Mucosa of descending colon (tissue), 3 donors: ENCODE data around the gene KCTD10. TPM values are rescaled to one million over a fixed set of nuclear protein-coding genes. Genes with fewer than 3 reads are reported as not detected.
A peak's percentile ranks its signal among the peaks of the same experiment; 100 is the strongest.

ENCODE experiments used
- ATAC-seq: fragments of 200-7000 bp; cut with Tn5 transposase; one replicate; pipeline ENCODE4 v1.9.1; 2020; ENCODE audit warnings: mild to moderate bottlenecking, moderate library complexity
- DNase-seq, 3 donors: peaks; one replicate each; pipeline ENCODE4 v3.0.0-alpha.2; 2020
- H3K36me3 ChIP-seq: fragments of 200-600 bp; one replicate; pipeline ENCODE4 v1.8.0; 2021; ENCODE audit warnings: low read depth, mild to moderate bottlenecking
- H3K4me1 ChIP-seq: fragments of 200-600 bp; one replicate; pipeline ENCODE4 v1.8.0; 2021; ENCODE audit warnings: low read depth, mild to moderate bottlenecking
- H3K4me3 ChIP-seq: fragments of 200-600 bp; one replicate; pipeline ENCODE4 v1.8.0; 2021; ENCODE audit warnings: mild to moderate bottlenecking
- H3K9me3 ChIP-seq: fragments of 200-600 bp; one replicate; pipeline ENCODE4 v1.8.0; 2021; ENCODE audit warnings: mild to moderate bottlenecking
- CTCF ChIP-seq: fragments of 200-600 bp; IDR thresholded peaks from one replicate; pipeline ENCODE4 v1.8.0; 2022; ENCODE audit warnings: antibody characterized with exemption, mild to moderate bottlenecking
- intact Hi-C, 2 donors: fragments of 100-400 bp; cut with DNase I in 1 of 2; cut with micrococcal nuclease in 1 of 2; formaldehyde crosslinking; loops; one replicate each; pipeline versions ENCODE4 v1.11.0 to v1.11.1; 2022; cut with DNase I, micrococcal nuclease
- long read RNA-seq, 2 donors: library from polyadenylated mRNA; unstranded; transcript quantifications; one replicate each; pipeline ENCODE4 v2.0.0, GENCODE V29; 2019 to 2021
- total RNA-seq, 3 donors: library from RNA; stranded (reverse); fragmentation: NEBNext Ultra II Directional in 2 of 3; extraction: Animal tissue kit (Norgen Biotek cat#: 25700) in 2 of 3; gene quantifications; one replicate each; pipeline versions ENCODE4 v1.2.1 to v1.2.4, GENCODE V29; 2021 to 2023
- donor health status: DM: no; HTN: no; CAD: no; lungs with moderate emphysema.
- donor health status: DM: no; HTN: no; CAD: no.
- donor health status: DM: no; HTN: yes; CAD: no.

The KCTD10 gene
- 10 to 100 TPM; 81.1 to 86.3 (median 86.0) TPM for total RNA-seq
- long read RNA-seq, donor 1, full-length matches to known transcripts: 23 of 58 reads
- long read RNA-seq, donor 1, partial matches to known transcripts: 2 of 58 reads
- long read RNA-seq, donor 1, other reads (novel, unspliced or antisense): 33 of 58 reads
- long read RNA-seq, donor 2, full-length matches to known transcripts: 18 of 29 reads
- long read RNA-seq, donor 2, partial matches to known transcripts: 0 of 29 reads
- long read RNA-seq, donor 2, other reads (novel, unspliced or antisense): 11 of 29 reads

- TF ChIP-seq CTCF: no peak
- intact Hi-C loops: loop anchor here in 1 of 2 donors (5.0 kb wide), 1 partner anchor 45 kb away; no protein-coding TSS in a partner anchor
- Histone ChIP-seq H3K4me3 (peak within 1 kb of the TSS; percentile 58), H3K4me1 (peaks cover 26% of the 10 kb centered on the region), H3K9me3 (no peaks in the 10 kb centered on the region), H3K36me3 (no peaks in the 10 kb centered on the region)
- ATAC-seq: peak; percentile 99
- peak; percentile 91 to 93 (median 92) for DNase-seq
Measured at GRCh38 chr12:109477185-109477962, at the start of gene KCTD10, which contains the start of gene UBE3B. TSS of gene KCTD10 (minus strand) at chr12:109477300. CDS start at chr12:109477262, 38 bp downstream. TSS of gene UBE3B (plus strand) at chr12:109477634. CDS start at chr12:109483552, 5,918 bp downstream.

GRCh38 chr12:109525279-109525585 lies 48.1 kb upstream of the KCTD10 start:
- Histone ChIP-seq H3K9me3 (no peaks in the 10 kb centered on the region), H3K4me3 (no peak overlapping the region), H3K36me3 (peaks cover 7% of the 10 kb centered on the region), H3K4me1 (no peaks in the 10 kb centered on the region)
- intact Hi-C loops: no loop called here
- TF ChIP-seq CTCF: no peak
- no peak for ATAC-seq
- DNase-seq: no peak

GRCh38 chr12:109524466-109525278 lies 47.6 kb upstream of the KCTD10 start:
- ATAC-seq (no peak), DNase-seq (peak in 1 of 3 donors; percentile 33)
- no peak for TF ChIP-seq CTCF
- intact Hi-C loops: no loop called here
- H3K9me3 ChIP-seq: no peaks in the 10 kb centered on the region
- peaks cover 7% of the 10 kb centered on the region for H3K36me3 ChIP-seq
- H3K4me1 ChIP-seq: no peaks in the 10 kb centered on the region
- no peak overlapping the region for H3K4me3 ChIP-seq

GRCh38 chr12:109523504-109523903 lies 46.4 kb upstream of the KCTD10 start:
- ATAC-seq (no peak), DNase-seq (peak in 1 of 3 donors; percentile 8)
- peaks cover 7% of the 10 kb centered on the region for H3K36me3 ChIP-seq
- intact Hi-C loops: no loop called here
- TF ChIP-seq CTCF: no peak
- peaks cover 4% of the 10 kb centered on the region for H3K4me1 ChIP-seq
- H3K4me3 ChIP-seq: no peak overlapping the region
- H3K9me3 ChIP-seq: no peaks in the 10 kb centered on the region

- DNase-seq: peak in 1 of 3 donors; percentile 23
- no peak overlapping the region for H3K4me3 ChIP-seq
- peaks cover 7% of the 10 kb centered on the region for H3K36me3 ChIP-seq
- H3K4me1 ChIP-seq: peaks cover 4% of the 10 kb centered on the region
- intact Hi-C loops: no loop called here
- no peaks in the 10 kb centered on the region for H3K9me3 ChIP-seq
- no peak for TF ChIP-seq CTCF
- ATAC-seq: no peak
Measured at GRCh38 chr12:109523071-109523470, 46.0 kb upstream of the KCTD10 start.
